ENCODE measurements around the gene LGALS1.
"Not testable (repeated sequence)": the region's sequence is repeated elsewhere in the genome, so short reads cannot be mapped to it uniquely, and the experiment has no call there.

LGALS1 gene

GRCh38 chr22:37650463-37651136 is 24.8 kb upstream of the LGALS1 start:
- TF ChIP-seq CTCF (IDR thresholded peaks at IDR 0.05; ENCODE audit: insufficient read depth, missing control alignments) = no peak
- FAIRE-seq (no peak), DNase-seq (ENCODE audit: insufficient read length, low spot score) (no peak)

- no peak for FAIRE-seq
- no peak for TF ChIP-seq CTCF (IDR thresholded peaks at IDR 0.05; ENCODE audit: insufficient read depth, missing control alignments)
Observed at GRCh38 chr22:37654563-37655251, 20.7 kb upstream of the LGALS1 start.

GRCh38 chr22:37655252-37655563 is 20.2 kb upstream of the LGALS1 start:
- DNase-seq (ENCODE audit: insufficient read length, low spot score) (no peak), FAIRE-seq (no peak)
- no peak for TF ChIP-seq CTCF (IDR thresholded peaks at IDR 0.05; ENCODE audit: insufficient read depth, missing control alignments)

More at GRCh38 chr22:37654563-37655251, 20.7 kb upstream of the LGALS1 start:
- no peak for DNase-seq (ENCODE audit: insufficient read length, low spot score)

- not testable (repeated sequence) for FAIRE-seq
Observed at GRCh38 chr22:37656583-37656982, 18.9 kb upstream of the LGALS1 start.

GRCh38 chr22:37657590-37658132 is 17.8 kb upstream of the LGALS1 start:
- FAIRE-seq (no peak), DNase-seq (ENCODE audit: insufficient read length, low spot score) (no peak)
- TF ChIP-seq CTCF (IDR thresholded peaks at IDR 0.05; ENCODE audit: insufficient read depth, missing control alignments) = no peak

More at GRCh38 chr22:37656583-37656982, 18.9 kb upstream of the LGALS1 start:
- DNase-seq (ENCODE audit: insufficient read length, low spot score) = not testable (repeated sequence)

- DNase-seq (ENCODE audit: insufficient read length, low spot score) (peak; percentile 75), FAIRE-seq (no peak)
- no peak for TF ChIP-seq CTCF (IDR thresholded peaks at IDR 0.05; ENCODE audit: insufficient read depth, missing control alignments)
Observed at GRCh38 chr22:37658133-37659065, 17.0 kb upstream of the LGALS1 start, which contains the start of gene PDXP. TSS of gene PDXP (plus strand) at chr22:37658723. CDS start at chr22:37658783, 60 bp downstream.

All from D721Med (cell line).